ENCODE results near the gene CDH23.

GRCh38 chr10:71665456-71665855, 268.7 kb downstream of the CDH23 start:
- no peak for TF ChIP-seq CTCF (IDR thresholded peaks at IDR 0.05; ENCODE audit: poor library complexity, severe bottlenecking)
- TF ChIP-seq EP300 (conservative IDR thresholded peaks at IDR 0.05; ENCODE audit: poor library complexity, severe bottlenecking), result no peak

Measured in neural cell (in vitro differentiated cells).